HG02623 (cell line): Measurements from ENCODE around the gene SCLY.

Experiments
- ATAC-seq: cut with Tn5 transposase; IDR thresholded peaks from one replicate; pipeline ENCODE4 v1.9.1; 2021; ENCODE audit warnings: moderate library complexity; ENCODE audit not compliant: unreplicated experiment

SCLY gene

GRCh38 chr2:238067939-238068338, 7.1 kb downstream of the SCLY start:
- ATAC-seq = no peak

GRCh38 chr2:238069021-238069709, 8.4 kb downstream of the SCLY start:
- no peak for ATAC-seq

DNA sequence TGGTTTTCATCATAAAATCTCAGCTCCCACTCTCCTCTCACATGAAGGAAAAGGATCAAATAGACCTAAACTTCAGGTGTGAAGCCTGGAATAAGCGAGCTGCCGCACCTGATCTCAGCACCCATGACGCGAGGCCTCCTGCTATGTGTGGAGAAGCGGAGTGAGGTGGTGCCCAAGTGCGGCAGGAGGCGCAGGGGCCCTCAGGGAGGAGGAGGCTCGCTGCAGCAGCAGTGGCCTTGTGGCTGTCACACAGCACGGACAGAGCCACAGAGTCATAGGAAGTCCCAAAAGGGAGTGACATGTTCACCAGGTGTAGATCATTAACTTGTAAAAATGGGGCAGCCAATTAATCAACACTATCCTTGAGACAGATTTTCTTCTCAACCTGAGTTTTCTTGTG, 9.1 kb downstream of the SCLY start:
- no peak for ATAC-seq

DNA sequence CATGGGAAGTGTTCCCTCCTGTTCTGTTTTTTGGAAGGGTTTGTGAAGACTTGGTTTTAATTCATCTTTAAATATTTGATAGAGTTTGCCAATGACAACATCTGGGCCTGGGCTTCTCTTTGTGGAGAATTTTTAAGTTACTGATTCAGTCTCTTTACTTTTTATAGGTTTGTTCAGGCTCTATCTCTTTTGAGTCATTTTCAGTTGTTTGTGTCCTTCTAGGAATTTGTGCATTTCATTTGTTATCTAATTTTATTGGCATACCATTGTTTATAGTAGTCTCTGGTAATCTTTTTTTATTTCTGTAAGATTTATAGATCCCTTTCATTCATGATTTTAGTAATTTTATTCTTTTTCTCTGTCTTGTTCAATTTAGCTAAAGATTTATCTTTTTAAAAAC, 14.6 kb downstream of the SCLY start:
- ATAC-seq = no peak

DNA sequence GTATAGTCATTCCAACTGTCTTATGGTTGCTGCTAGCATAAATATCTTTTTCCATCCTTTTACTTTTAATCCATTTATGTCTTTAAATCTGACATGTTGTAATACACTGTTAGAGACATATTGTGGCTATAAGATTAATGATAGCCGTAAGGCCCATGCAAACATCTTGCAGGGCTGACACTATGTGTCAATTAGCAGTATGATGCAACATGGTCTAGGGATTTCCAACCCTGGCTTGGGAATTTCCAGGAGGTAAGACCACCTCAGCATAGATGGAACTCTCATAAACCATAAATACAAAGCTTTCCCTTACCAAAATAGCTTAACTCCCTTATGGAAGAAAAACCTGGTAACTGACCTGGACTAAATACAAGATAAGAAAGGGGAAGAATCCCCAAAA, 16.5 kb downstream of the SCLY start:
- ATAC-seq = no peak

GRCh38 chr2:238079874-238080327, 19.1 kb downstream of the SCLY start:
- ATAC-seq = no peak

- ATAC-seq = no peak
Measured at GRCh38 chr2:238080518-238080917, 19.7 kb downstream of the SCLY start.

DNA sequence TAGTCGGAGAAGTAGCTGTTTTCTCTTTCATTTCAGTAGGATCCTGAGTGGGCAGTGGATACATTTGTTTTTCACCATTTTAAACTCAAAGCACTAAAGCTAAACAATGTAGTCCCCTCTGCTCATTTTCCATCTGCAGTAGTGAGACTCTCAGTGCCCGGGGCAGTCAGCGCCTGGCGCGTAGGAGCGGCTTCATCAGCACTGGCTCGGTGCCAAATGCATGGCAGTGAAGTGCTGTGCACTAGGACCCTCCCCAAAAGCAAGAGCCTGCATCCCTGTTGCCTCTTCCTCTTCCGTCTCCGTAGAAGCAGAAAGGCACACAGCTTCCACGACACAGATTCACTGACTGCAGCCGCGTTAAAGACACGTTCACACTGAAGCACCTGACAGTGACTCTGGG, 20.3 kb downstream of the SCLY start:
- no peak for ATAC-seq

GRCh38 chr2:238081561-238081960, 20.8 kb downstream of the SCLY start:
- no peak for ATAC-seq

DNA sequence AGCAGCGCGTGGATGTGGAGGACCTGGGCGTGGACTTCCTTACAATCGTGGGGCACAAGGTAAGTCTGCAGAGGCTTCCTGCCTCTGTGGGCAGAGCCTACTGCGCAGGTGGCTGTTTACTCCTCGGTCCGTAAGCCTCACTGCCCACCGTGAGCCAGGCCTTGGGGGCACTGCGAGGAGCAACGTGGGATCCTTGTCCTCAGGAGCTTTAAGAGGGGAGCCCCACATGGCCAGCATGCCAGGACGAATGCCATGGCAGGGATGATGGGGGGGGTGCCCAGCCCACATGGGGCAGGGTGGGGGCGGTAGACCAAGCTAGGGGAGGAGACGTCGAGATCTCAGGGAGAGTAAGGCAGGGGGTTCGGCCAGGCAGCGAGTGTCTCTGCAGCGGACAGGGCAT, 21.4 kb downstream of the SCLY start:
- no peak for ATAC-seq

- no peak for ATAC-seq
Measured at GRCh38 chr2:238082827-238083226, 22.0 kb downstream of the SCLY start.

DNA sequence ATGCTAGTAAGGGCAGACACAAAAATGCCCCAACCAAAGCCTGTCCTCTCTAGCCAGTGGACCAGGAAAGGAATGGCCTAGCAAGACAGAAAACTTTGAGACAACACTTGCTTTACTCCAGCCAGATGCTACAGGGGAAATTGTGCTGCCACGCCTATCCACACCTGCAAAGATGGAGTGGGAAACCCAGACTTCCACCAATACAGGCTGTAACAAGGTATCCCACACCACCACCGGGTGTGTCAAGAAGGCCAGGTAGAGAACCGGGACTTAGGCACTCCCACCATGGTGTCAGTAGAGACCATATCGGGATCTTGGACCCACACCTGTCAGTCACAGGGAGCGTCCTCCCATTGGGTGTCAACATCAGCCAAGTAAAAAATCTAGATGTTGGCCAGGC, 23.1 kb downstream of the SCLY start:
- ATAC-seq = no peak

DNA sequence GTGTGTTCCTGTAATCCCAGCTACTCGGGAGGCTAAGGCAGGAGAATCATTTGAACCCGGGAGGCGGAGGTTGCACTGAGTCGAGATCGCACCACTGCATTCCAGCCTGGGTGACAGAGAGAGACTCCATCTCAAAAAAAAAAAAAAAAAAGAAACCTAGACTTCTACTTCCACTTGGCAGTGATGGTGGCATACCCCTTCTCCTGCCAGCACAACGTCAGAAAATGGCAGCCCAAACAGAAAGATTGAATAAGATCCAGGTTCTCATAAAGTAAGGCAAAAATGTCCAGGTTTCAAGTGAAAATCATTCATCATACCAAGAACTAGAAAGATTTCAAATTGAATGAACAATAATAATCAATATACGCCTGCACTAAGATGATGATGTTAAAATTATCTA, 24.0 kb downstream of the SCLY start:
- ATAC-seq = no peak

GRCh38 chr2:238085899-238086298, 25.1 kb downstream of the SCLY start:
- no peak for ATAC-seq

GRCh38 chr2:238087211-238087610, 26.4 kb downstream of the SCLY start:
- ATAC-seq = no peak

GRCh38 chr2:238090887-238091286, 30.1 kb downstream of the SCLY start:
- no peak for ATAC-seq

GRCh38 chr2:238091436-238092060, 30.7 kb downstream of the SCLY start:
- no peak for ATAC-seq

DNA sequence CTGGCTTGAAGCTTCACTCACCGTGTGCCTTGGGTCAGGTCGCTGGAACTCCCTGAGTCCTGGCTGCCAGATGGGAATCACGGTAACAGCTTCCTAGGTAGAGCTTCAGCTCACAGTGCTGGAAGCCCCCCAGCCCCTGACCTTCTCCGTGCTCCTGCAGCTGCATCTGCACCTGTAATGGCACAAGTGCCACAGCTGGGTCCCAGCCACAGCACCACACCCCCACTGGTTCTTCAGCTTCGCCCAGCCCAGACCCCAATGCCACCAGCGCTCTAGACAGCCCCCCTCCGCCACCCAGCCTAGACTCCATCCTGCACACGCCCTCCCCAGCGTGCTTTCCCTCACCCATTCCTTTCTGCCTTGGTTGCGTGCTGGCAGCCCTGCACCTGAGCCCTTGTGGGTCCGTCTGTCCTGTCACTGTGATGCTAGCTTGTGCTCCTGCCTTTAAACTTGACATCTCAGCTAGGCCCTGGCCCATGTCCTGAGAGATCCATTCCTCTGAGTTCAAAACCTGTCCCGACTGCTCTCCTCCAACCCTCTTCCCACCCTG, 31.8 kb downstream of the SCLY start:
- ATAC-seq = no peak

DNA sequence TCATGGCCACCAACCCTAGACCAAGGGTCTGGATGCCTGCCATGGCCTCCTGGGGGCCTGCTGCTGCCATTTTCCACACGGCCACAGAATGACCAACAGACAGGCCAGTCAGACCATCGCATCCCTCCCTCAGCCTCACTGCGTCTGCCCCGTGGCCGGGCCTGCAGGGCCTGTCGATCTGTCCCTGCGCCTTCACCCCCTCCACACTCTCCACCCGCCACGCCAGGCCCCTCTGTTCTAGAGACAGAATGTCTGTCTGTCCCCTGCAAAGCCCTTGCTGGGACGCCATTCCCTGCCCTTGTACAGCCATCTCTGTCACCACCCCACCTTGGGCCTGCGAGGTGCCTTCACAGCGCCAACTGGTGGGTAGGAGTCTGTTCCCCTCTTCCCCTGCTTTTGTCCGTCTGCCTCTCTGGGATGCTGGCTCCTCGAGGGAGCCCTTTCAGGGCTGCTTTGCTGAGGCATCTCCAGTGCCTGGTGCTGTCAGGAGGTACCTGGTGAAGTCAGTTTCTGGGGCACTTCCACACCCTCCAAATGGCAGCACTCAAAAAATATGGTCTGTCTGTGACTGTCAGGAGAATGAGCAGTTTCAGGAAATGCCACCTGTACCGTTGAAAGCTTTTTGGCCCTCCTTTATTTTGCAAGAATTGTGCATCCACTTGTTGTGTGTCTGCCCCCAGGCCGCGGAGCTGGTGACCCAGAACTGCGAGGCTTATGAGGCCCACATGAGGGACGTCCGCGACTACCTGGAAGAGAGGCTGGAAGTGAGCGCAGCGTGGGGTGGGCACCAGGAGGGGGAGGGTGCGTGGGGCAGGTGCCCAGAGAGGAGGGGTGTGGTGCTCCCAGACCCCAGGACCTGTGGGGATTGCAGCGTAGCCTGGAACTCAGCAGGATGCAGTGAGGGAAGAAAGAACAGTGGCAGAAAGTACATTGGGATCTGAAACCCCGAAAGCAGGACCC, 32.7 kb downstream of the SCLY start:
- no peak for ATAC-seq

DNA sequence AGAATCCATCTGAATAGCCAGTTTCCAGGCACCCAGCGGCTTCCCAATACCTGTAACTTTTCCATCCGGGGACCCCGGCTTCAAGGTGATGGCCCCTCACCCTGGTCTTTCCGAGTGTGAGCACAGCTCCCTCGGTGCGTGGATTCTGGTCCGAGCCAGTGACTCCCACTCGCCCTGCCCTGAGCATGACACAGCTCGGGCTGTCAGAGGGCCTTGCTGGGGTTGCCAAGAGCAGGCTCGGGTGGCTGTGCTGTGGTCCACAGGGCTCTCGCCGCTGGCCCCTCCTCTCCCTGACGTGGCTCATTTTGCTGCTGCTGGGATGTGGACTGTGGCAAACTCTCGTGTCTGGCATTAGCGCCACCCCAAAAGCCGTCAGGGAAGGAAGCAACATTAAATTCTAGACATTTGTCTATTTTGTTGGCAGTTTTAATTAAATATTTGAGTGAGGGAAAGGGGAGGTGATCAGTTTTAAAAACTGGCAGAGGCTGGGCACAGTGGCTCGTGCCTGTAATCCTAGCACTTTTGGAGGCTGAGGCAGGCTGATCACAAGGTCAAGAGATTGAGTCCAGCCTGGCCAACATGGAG, 33.7 kb downstream of the SCLY start:
- no peak for ATAC-seq

DNA sequence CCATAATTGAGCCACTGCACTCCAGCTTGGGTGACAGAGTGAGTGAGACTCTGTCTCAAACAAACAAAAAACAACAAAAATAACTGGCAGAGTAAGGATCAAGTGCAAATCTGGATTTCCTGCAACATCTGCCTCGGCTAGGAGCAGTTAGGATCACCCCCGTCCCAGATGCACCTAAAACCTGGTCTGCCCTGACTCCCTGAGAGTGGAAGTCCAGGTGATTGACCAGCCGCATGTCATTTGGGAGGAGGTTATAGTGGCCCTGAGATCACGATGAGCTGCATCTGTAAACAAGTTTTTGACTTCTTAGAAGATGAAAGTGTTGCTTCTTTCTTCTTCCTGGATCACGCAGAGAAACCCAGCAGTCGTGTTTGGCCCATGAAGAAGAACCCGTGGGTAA, 34.3 kb downstream of the SCLY start:
- no peak for ATAC-seq
